HEK293 (cell line): ENCODE results near the gene CNIH3.

Experiments
- GFI1B ChIP-seq: fragments of 450-650 bp; formaldehyde crosslinking; IDR thresholded peaks from 2 replicates; pipeline ENCODE4 v1.5.1; 2016; ENCODE audit warnings: missing biosample characterization, missing genetic modification characterization
- HOXD13 ChIP-seq: sonication (generic); formaldehyde crosslinking; IDR thresholded peaks from 2 replicates; pipeline ENCODE4 v1.8.0; 2022; ENCODE audit warnings: missing genetic modification reagents, borderline replicate concordance
- MYNN ChIP-seq: fragments of 450-650 bp; formaldehyde crosslinking; IDR thresholded peaks from 2 replicates; pipeline ENCODE4 v1.5.1; 2016; ENCODE audit warnings: missing biosample characterization, missing genetic modification characterization, borderline replicate concordance
- PRDM10 ChIP-seq: fragments of 450-650 bp; formaldehyde crosslinking; IDR thresholded peaks from 2 replicates; pipeline ENCODE4 v1.5.1; 2016; ENCODE audit warnings: missing biosample characterization, missing genetic modification characterization
- PRDM6 ChIP-seq: fragments of 450-650 bp; formaldehyde crosslinking; IDR thresholded peaks from 2 replicates; pipeline ENCODE4 v1.5.1; 2017; ENCODE audit warnings: missing biosample characterization, missing genetic modification characterization
- RBAK ChIP-seq: fragments of 450-650 bp; formaldehyde crosslinking; IDR thresholded peaks from 2 replicates; pipeline ENCODE4 v1.5.1; 2016; ENCODE audit warnings: missing biosample characterization, missing genetic modification characterization
- SCRT2 ChIP-seq: fragments of 450-650 bp; formaldehyde crosslinking; IDR thresholded peaks from 2 replicates; pipeline ENCODE4 v1.5.1; 2016; ENCODE audit warnings: missing biosample characterization, missing genetic modification characterization
- ZIC2 ChIP-seq: fragments of 450-650 bp; formaldehyde crosslinking; IDR thresholded peaks from 2 replicates; pipeline ENCODE4 v1.5.1; 2016; ENCODE audit warnings: missing biosample characterization, missing genetic modification characterization
- ZNF132 ChIP-seq: fragments of 450-650 bp; formaldehyde crosslinking; IDR thresholded peaks from 2 replicates; pipeline ENCODE4 v1.5.1; 2017; ENCODE audit warnings: missing biosample characterization, missing genetic modification characterization, borderline replicate concordance
- ZNF133 ChIP-seq: fragments of 450-650 bp; formaldehyde crosslinking; IDR thresholded peaks from 2 replicates; pipeline ENCODE4 v1.5.1; 2016; ENCODE audit warnings: missing biosample characterization, missing genetic modification characterization
- ZNF148 ChIP-seq: fragments of 450-650 bp; formaldehyde crosslinking; IDR thresholded peaks from 2 replicates; pipeline ENCODE4 v1.5.0; 2017; ENCODE audit warnings: missing biosample characterization, missing genetic modification characterization, borderline replicate concordance
- ZNF2 ChIP-seq: fragments of 450-650 bp; formaldehyde crosslinking; IDR thresholded peaks from 2 replicates; pipeline ENCODE4 v1.5.1; 2016; ENCODE audit warnings: missing biosample characterization, missing genetic modification characterization
- ZNF202 ChIP-seq: fragments of 450-650 bp; formaldehyde crosslinking; IDR thresholded peaks from 2 replicates; pipeline ENCODE4 v1.5.1; 2016; ENCODE audit warnings: missing biosample characterization, missing genetic modification characterization, borderline replicate concordance
- ZNF223 ChIP-seq: fragments of 450-650 bp; formaldehyde crosslinking; IDR thresholded peaks from 2 replicates; pipeline ENCODE4 v1.5.1; 2016; ENCODE audit warnings: missing biosample characterization, missing genetic modification characterization
- ZNF248 ChIP-seq: fragments of 450-650 bp; formaldehyde crosslinking; IDR thresholded peaks from 2 replicates; pipeline ENCODE4 v1.5.1; 2017; ENCODE audit warnings: missing biosample characterization, missing genetic modification characterization
- ZNF280D ChIP-seq: fragments of 450-650 bp; formaldehyde crosslinking; IDR thresholded peaks from 2 replicates; pipeline ENCODE4 v1.5.1; 2016; ENCODE audit warnings: missing biosample characterization, missing genetic modification characterization
- ZNF341 ChIP-seq: fragments of 450-650 bp; formaldehyde crosslinking; IDR thresholded peaks from 2 replicates; pipeline ENCODE4; 2016; ENCODE audit warnings: low read depth, missing biosample characterization, missing genetic modification characterization
- ZNF350 ChIP-seq: fragments of 450-650 bp; formaldehyde crosslinking; IDR thresholded peaks from 2 replicates; pipeline ENCODE4 v1.5.0; 2017; ENCODE audit warnings: missing biosample characterization, mild to moderate bottlenecking, missing genetic modification characterization
- ZNF398 ChIP-seq: fragments of 450-650 bp; formaldehyde crosslinking; IDR thresholded peaks from 2 replicates; pipeline ENCODE4 v1.5.1; 2017; ENCODE audit warnings: missing biosample characterization, missing genetic modification characterization
- ZNF426 ChIP-seq: fragments of 450-650 bp; formaldehyde crosslinking; IDR thresholded peaks from 2 replicates; pipeline ENCODE4 v1.5.1; 2017; ENCODE audit warnings: missing biosample characterization, missing genetic modification characterization, mild to moderate bottlenecking, inconsistent platforms, moderate library complexity
- ZNF48 ChIP-seq: fragments of 450-650 bp; formaldehyde crosslinking; IDR thresholded peaks from 2 replicates; pipeline ENCODE4 v1.5.1; 2016; ENCODE audit warnings: missing biosample characterization, missing genetic modification characterization
- ZNF529 ChIP-seq: fragments of 450-650 bp; formaldehyde crosslinking; IDR thresholded peaks from 2 replicates; pipeline ENCODE4 v1.5.1; 2017; ENCODE audit warnings: missing genetic modification characterization, missing biosample characterization; ENCODE audit not compliant: insufficient replicate concordance
- ZNF610 ChIP-seq: fragments of 450-650 bp; formaldehyde crosslinking; IDR thresholded peaks from 2 replicates; pipeline ENCODE4 v1.5.1; 2016; ENCODE audit warnings: missing biosample characterization, missing genetic modification characterization, borderline replicate concordance
- ZNF660 ChIP-seq: fragments of 450-650 bp; IDR thresholded peaks from 2 replicates; pipeline ENCODE4 v1.5.1; 2018; ENCODE audit warnings: missing biosample characterization, mild to moderate bottlenecking, missing genetic modification characterization
- ZSCAN18 ChIP-seq: fragments of 450-650 bp; formaldehyde crosslinking; IDR thresholded peaks from 2 replicates; pipeline ENCODE4 v1.5.1; 2016; ENCODE audit warnings: missing biosample characterization, missing genetic modification characterization

The CNIH3 gene

GRCh38 chr1:224623743-224624333, 7.7 kb downstream of the CNIH3 start (continued):
- TF ChIP-seq PRDM6 (no peak), ZNF398 (tag by site-specific recombination) (peak; percentile 78), ZNF132 (tag by site-specific recombination) (no peak), ZNF350 (tag by site-specific recombination) (no peak), GFI1B (tag by site-specific recombination) (no peak), ZNF660 (tag by site-specific recombination) (peak; percentile 95), ZSCAN18 (tag by site-specific recombination) (0 out of 2 replicates have a peak, but pooled peaks have one; percentile 23), ZNF280D (no peak), ZNF202 (tag by site-specific recombination) (no peak), ZNF529 (no peak), ZIC2 (tag by site-specific recombination) (no peak), SCRT2 (tag by site-specific recombination) (peak; percentile 98), MYNN (tag by site-specific recombination) (no peak), PRDM10 (tag by site-specific recombination) (peak; percentile 97), ZNF148 (tag by site-specific recombination) (no peak), ZNF610 (tag by site-specific recombination) (peak; percentile 66; the same call in 1 of the 2 replicates), ZNF341 (no peak), ZNF48 (tag by site-specific recombination) (no peak), ZNF223 (tag by site-specific recombination) (no peak), ZNF133 (tag by site-specific recombination) (peak; percentile 40; the same call in 1 of the 2 replicates), RBAK (tag by site-specific recombination) (peak; percentile 42; the same call in 1 of the 2 replicates), HOXD13 (CRISPR knock-in tag) (peak; percentile 93; the same call in 1 of the 2 replicates), ZNF2 (tag by site-specific recombination) (peak; percentile 87), ZNF248 (tag by site-specific recombination) (no peak), ZNF426 (tag by site-specific recombination) (no peak)
